ENCODE measurements around the gene AMPH.

DNA sequence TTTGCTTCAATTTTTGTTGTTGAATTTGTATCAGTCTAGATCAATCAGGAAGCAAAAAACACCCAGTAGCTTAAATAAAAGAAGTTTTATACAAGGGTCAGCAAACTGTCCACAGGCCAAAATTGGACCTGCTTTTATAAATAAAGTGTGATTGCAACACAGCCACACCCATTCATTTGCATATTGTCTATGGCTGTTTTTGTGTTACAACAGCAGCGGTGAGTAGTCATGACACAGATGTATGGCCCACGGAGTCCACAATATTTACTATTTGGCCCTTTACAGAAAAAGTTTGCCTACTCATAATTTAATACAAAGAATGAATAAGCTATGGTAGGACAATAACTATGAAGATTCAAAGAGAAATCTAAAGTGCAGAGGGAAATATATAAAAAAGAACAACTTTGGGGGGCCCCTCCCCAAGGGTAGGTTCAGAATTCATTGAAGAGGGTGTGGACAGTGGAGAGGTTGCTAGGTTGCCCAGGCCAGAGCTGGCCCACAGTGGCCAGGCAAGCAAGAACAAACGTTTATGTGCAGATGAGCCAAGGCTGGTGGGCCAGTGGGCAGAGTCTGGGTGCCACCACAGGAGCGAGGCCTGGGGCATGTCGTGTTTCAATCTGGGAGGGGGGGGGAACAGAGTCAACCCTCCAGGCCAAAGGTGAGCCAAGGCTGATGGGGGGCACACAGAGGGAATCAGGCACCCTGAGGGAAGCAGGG, 47.0 kb upstream of the AMPH start:
- no peak for TF ChIP-seq POLR2A (IDR thresholded peaks at IDR 0.05)
- TF ChIP-seq, protein P1, sequence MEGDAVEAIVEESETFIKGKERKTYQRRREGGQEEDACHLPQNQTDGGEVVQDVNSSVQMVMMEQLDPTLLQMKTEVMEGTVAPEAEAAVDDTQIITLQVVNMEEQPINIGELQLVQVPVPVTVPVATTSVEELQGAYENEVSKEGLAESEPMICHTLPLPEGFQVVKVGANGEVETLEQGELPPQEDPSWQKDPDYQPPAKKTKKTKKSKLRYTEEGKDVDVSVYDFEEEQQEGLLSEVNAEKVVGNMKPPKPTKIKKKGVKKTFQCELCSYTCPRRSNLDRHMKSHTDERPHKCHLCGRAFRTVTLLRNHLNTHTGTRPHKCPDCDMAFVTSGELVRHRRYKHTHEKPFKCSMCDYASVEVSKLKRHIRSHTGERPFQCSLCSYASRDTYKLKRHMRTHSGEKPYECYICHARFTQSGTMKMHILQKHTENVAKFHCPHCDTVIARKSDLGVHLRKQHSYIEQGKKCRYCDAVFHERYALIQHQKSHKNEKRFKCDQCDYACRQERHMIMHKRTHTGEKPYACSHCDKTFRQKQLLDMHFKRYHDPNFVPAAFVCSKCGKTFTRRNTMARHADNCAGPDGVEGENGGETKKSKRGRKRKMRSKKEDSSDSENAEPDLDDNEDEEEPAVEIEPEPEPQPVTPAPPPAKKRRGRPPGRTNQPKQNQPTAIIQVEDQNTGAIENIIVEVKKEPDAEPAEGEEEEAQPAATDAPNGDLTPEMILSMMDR (IDR thresholded peaks at IDR 0.05), result no peak

Data from thyroid gland (tissue), 4 donors.